ENCODE data around the gene GOLGA1.
A peak's percentile ranks its signal among the peaks of the same experiment; 100 is the strongest.

The GOLGA1 gene

DNA sequence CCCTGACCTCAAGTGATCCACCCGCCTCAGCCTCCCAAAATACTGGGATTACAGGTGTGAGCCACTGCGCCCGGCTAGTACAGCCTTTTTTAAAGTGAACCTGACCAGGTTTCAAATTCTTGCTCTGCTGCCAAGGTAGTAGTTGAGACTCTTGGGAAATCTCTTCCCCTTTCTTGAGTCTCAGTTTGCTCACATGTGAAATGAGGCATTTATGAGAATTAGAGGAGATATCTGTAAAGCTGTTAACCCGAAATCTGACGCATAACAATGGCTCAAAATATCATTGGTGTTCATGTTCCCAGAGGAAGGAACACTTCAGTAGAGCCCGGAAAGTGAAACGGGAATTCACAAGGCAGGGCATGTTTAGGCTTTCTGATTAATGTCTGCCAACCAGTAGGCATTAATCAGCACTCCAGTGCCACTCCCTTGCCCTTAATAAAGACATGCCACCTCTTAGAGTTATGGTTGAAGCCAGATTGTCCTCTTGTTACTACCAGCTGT lies 77.5 kb downstream of the GOLGA1 start:
- no peak overlapping the region for H3K9ac ChIP-seq (ENCODE audit: low read depth, low read length)
- H3K27me3 ChIP-seq (ENCODE audit: insufficient read depth, low read length): no peaks in the 10 kb centered on the region
- H3K36me3 ChIP-seq (ENCODE audit: insufficient read depth, low read depth, low read length): peaks cover 30% of the 10 kb centered on the region
- peaks cover 11% of the 10 kb centered on the region for H3K4me1 ChIP-seq (ENCODE audit: insufficient read depth, low read length)
- no peak overlapping the region for H3K27ac ChIP-seq (ENCODE audit: low read length)
- no peak overlapping the region for H3K4me3 ChIP-seq (ENCODE audit: low read length)
- H3K9me3 ChIP-seq (ENCODE audit: insufficient read depth, low read depth, low read length): no peaks in the 10 kb centered on the region

DNA sequence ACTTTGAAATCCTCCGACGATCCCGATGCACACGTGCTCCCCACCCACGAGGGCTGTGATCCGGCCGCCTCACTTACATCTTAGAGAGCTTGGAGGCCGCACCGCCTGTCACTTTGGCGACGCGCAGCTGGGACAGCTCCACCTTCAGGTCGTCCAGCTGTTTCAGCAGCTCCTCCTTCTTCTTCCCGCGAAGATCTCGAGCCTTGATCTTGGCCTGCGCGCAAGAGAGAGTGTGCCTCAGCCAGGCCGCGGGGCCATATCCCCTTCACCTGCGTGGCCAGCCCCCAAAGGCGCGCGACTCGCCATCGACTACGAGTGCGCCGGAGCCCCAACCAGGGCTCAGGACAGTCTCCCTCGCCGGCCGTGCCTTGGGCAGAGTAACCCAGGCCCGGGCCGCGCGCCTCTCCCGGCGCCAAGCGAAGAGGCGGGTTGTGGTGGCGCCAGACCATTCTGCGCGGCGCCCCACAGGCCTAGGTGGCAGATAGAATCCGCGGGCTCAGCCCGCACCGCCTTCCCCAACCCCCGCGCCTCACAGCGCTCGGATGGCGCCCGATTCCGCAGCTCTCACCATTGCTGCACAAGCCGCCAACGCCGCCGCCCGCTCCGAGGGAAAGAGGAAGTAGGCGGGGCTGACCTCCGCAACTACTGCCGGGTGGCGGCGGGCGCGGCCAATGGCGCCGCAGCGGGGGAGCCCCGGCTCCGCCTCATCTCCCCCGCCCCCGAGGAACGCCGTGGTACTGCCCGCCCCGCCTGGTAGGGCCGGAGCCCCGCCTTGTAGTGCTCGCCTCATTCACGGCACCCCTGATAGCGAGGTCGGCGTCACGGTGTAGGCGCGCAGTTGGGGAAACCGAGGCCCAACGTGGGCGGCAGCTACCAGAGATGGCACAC lies 79.3 kb downstream of the GOLGA1 start, which contains the start of the genes ARPC5L and RPL35:
Gene ARPC5L (plus strand): TSS at position 789 of the 888 bp plus-strand sequence. CDS start 7,161 bp downstream, outside the sequence.
Gene RPL35 (minus strand): TSS at position 616 of the 888 bp plus-strand sequence. CDS start 45 bp downstream, at position 571.
- H3K9me3 ChIP-seq (ENCODE audit: insufficient read depth, low read depth, low read length): no peaks in the 10 kb centered on the region
- no peaks in the 10 kb centered on the region for H3K27me3 ChIP-seq (ENCODE audit: insufficient read depth, low read length)
- peak within 1 kb of the TSS; percentile 96 for H3K9ac ChIP-seq (ENCODE audit: low read depth, low read length)
- H3K27ac ChIP-seq (ENCODE audit: low read length): peak within 1 kb of the TSS; percentile 83
- H3K36me3 ChIP-seq (ENCODE audit: insufficient read depth, low read depth, low read length): peaks cover 48% of the 10 kb centered on the region
- H3K4me3 ChIP-seq (ENCODE audit: low read length): peak within 1 kb of the TSS; percentile 94
- peaks cover 5% of the 10 kb centered on the region for H3K4me1 ChIP-seq (ENCODE audit: insufficient read depth, low read length)

DNA sequence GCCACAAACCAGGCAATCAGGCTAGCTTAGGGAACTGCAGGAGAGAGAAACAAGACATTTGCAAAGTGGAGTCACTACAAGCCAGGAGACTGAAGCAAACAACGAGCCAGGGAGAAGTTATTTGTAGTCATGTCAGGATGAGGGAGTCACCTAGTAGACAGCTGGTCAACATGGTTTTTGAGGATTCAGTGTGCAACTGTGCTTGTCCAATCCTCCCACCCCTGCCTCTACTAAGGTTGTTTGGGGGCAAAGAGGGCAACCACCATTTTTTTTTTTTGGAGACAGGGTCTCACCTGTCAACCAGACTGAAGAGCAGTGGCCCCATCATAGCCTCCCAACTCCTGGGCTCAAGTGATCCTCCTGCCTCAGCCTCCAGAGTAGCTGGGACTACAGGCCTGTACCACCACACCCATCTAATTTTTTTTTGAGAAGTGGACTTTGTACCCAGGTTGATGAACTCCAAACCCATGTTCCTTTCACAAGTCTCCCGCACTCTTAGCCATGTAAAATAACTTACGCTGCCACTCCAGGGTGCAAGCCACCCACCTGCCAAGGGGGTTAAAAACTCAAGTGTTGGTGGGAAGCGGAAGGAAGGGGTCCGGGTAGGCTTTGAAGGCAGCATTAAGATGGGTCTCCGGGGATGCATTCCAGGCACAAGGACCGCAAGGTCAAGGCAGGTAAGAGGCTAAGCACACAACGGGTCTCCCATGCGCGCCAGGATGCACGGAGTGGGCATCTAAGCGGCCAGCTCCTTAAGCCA lies 80.1 kb downstream of the GOLGA1 start:
- Histone ChIP-seq H3K9ac (ENCODE audit: low read depth, low read length) (peak overlapping the region; percentile 96), H3K9me3 (ENCODE audit: insufficient read depth, low read depth, low read length) (no peaks in the 10 kb centered on the region), H3K27me3 (ENCODE audit: insufficient read depth, low read length) (no peaks in the 10 kb centered on the region), H3K4me3 (ENCODE audit: low read length) (peak overlapping the region; percentile 94), H3K4me1 (ENCODE audit: insufficient read depth, low read length) (peaks cover 5% of the 10 kb centered on the region), H3K36me3 (ENCODE audit: insufficient read depth, low read depth, low read length) (peaks cover 48% of the 10 kb centered on the region), H3K27ac (ENCODE audit: low read length) (peak overlapping the region; percentile 83)

DNA sequence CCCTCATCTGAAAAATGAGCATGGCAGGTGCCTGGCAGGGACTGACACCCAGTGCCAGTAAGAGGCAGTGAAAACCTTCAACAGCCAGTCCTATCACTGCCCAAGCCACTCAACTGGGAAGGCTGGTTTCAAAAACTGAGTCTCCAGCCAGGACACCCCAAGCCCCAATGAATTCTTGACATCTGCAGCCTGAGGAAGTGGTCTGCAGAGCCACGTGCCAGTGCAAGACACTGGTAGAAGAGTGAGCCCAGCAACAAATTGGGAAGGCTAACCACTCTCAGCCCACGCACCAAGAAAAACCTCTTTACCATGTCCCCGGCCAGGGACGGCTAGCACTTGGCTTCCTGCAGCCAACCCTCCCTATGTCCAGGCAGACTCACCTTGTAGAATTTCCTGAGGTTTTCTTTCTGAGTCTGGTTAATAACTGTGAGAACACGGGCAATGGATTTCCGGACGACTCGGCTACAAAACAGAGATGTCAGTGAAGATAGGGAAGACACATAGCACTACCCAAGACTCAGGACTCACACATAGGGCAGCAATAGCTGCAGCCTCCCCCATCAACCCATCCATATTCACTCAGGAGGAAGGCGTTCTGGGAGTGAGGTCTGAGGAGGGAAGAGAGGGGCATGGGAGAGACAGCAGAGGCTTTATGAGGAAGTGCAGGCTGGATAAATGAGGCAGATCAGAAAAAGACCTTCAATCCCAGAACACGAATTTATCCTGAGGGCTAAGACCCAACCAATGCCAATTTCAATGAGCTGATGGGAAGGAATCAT lies 80.9 kb downstream of the GOLGA1 start:
- Histone ChIP-seq H3K4me3 (ENCODE audit: low read length) (peak overlapping the region; percentile 94), H3K9ac (ENCODE audit: low read depth, low read length) (peak overlapping the region; percentile 96), H3K27me3 (ENCODE audit: insufficient read depth, low read length) (no peaks in the 10 kb centered on the region), H3K27ac (ENCODE audit: low read length) (no peak overlapping the region), H3K9me3 (ENCODE audit: insufficient read depth, low read depth, low read length) (no peaks in the 10 kb centered on the region), H3K4me1 (ENCODE audit: insufficient read depth, low read length) (peaks cover 5% of the 10 kb centered on the region), H3K36me3 (ENCODE audit: insufficient read depth, low read depth, low read length) (peaks cover 48% of the 10 kb centered on the region)

DNA sequence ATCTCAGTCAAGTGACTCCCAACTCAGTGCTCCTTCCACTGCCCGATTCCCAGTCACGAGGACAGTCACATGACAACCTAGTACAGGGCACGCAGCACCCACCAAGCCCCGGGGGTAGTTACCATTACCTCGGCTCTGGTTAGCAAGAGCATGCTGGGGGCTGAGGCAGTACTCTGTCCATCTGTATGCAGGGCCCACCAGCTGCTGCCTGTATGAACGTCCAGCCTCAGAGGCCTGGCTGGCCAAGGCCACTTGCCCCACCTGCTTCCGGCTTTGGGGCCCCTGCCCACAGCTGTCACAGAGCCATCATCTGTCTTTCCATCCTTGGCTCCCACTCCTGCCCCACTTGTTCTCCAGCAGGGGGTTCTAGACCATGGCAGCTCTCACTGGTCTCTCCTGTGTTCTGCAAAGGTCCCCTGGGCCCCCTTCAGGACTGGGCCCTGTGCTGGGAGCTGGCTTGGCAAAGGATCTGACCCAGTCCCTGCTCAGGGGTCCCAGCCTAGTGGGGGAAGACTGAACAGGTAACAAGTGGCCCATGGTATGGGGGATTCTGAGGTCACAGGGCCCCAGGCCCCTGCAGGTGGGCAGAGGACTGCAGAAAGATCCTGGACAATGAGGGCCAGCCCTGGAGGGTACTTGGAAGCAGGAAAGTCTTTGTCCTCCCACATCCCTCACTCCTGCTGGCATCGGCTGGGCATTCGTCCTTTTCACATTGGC lies 82.4 kb downstream of the GOLGA1 start:
- 0 out of 2 replicates have a peak overlapping the region, but pooled peaks have one; percentile 94 for H3K4me3 ChIP-seq (ENCODE audit: low read length)
- no peak overlapping the region; the same call in 1 of the 2 replicates for H3K9ac ChIP-seq (ENCODE audit: low read depth, low read length)
- H3K27ac ChIP-seq (ENCODE audit: low read length): no peak overlapping the region
- peaks cover 48% of the 10 kb centered on the region for H3K36me3 ChIP-seq (ENCODE audit: insufficient read depth, low read depth, low read length)
- no peaks in the 10 kb centered on the region for H3K9me3 ChIP-seq (ENCODE audit: insufficient read depth, low read depth, low read length)
- no peaks in the 10 kb centered on the region for H3K27me3 ChIP-seq (ENCODE audit: insufficient read depth, low read length)
- peaks cover 5% of the 10 kb centered on the region for H3K4me1 ChIP-seq (ENCODE audit: insufficient read depth, low read length)

DNA sequence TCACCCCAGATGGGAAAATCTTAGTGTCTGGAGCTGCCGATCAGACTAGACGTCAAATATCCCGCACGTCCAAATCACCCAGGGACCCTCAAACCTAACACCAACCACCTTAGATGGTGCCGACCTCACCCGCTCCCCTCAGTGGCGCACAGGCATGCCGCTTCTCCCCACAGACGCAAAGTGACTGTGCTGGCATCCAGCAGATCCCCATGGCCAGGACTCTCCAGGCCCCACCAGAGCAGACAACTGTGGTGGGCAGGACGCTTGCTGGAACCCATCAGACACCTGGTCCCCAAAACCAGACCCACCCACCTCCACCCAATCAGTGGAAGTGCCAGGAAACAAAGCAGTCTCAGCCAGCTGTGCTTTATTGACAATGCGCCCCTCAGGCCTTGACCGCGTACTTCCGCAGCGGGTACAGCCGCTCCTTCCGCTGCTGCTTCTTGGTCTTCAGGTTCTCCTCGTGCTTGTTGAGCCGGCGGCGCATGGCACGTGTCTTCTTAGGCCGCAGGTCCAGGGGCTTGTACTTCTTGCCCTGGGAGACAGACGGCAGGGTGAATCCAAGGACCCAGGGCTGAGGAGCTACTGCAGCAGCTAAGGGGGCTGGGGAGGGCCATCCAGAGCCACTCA lies 83.2 kb downstream of the GOLGA1 start:
- H3K4me1 ChIP-seq (ENCODE audit: insufficient read depth, low read length): peaks cover 5% of the 10 kb centered on the region
- H3K9me3 ChIP-seq (ENCODE audit: insufficient read depth, low read depth, low read length): no peaks in the 10 kb centered on the region
- no peak overlapping the region for H3K9ac ChIP-seq (ENCODE audit: low read depth, low read length)
- no peak overlapping the region for H3K4me3 ChIP-seq (ENCODE audit: low read length)
- peaks cover 48% of the 10 kb centered on the region for H3K36me3 ChIP-seq (ENCODE audit: insufficient read depth, low read depth, low read length)
- H3K27ac ChIP-seq (ENCODE audit: low read length): no peak overlapping the region
- H3K27me3 ChIP-seq (ENCODE audit: insufficient read depth, low read length): no peaks in the 10 kb centered on the region

DNA sequence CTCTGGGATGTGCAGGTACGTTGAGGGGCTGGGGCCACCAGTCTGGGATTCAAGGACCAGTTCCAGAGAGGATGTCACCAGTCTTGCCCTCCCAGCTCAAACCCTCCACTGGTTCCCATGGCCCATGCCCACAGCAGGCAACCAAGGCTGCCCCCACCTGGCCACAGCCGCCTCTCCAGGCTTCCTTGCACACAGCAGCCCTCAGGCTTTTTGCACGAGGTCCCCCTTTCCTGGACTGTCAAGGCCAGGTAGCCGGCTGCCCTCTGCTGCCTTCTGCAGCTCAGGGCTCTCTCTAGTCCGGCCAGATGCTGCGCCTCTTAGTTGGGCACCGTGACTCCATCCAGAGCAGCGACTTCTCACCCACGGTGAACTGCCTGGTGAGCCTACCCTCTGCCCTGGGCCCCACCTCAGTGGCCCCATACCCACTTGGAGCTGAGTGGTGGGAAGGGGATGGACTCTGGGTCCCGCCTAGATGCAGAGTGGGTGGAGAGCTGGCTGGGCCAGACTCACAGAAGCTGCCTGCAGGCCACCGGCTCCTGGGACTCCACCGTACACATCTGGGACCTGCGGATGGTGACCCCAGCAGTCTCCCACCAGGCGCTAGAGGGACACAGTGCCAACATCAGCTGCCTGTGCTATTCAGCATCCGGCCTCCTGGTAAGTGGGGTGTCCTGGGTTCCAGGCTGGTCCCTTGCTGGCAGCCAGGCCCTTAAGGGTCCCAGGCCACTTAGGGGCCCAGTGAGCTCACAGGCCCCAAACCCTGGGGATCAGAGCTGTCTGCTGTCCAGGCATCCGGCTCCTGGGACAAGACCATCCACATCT lies 84.7 kb downstream of the GOLGA1 start:
- H3K27me3 ChIP-seq (ENCODE audit: insufficient read depth, low read length): no peaks in the 10 kb centered on the region
- peaks cover 5% of the 10 kb centered on the region for H3K4me1 ChIP-seq (ENCODE audit: insufficient read depth, low read length)
- no peak overlapping the region for H3K9ac ChIP-seq (ENCODE audit: low read depth, low read length)
- no peaks in the 10 kb centered on the region for H3K9me3 ChIP-seq (ENCODE audit: insufficient read depth, low read depth, low read length)
- H3K36me3 ChIP-seq (ENCODE audit: insufficient read depth, low read depth, low read length): peaks cover 46% of the 10 kb centered on the region
- H3K27ac ChIP-seq (ENCODE audit: low read length): no peak overlapping the region
- H3K4me3 ChIP-seq (ENCODE audit: low read length): no peak overlapping the region

DNA sequence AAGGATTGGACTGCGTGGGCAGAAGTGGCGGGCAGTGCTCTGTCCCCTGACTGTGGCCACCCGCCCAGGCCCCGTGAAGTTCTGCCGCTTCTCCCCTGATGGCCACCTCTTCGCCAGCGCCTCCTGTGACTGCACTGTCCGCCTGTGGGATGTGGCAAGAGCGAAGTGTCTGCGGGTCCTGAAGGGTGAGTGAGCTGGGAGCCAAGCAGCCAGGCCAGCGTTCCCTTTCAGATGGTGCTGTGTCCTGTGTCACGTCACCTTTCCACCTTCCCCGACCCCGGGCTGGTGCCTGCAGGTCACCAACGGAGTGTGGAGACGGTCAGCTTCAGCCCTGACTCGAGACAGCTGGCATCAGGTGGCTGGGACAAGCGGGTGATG lies 85.3 kb downstream of the GOLGA1 start:
- no peak overlapping the region for H3K4me3 ChIP-seq (ENCODE audit: low read length)
- no peak overlapping the region for H3K27ac ChIP-seq (ENCODE audit: low read length)
- H3K9ac ChIP-seq (ENCODE audit: low read depth, low read length): no peak overlapping the region
- no peaks in the 10 kb centered on the region for H3K9me3 ChIP-seq (ENCODE audit: insufficient read depth, low read depth, low read length)
- peaks cover 40% of the 10 kb centered on the region for H3K36me3 ChIP-seq (ENCODE audit: insufficient read depth, low read depth, low read length)
- no peaks in the 10 kb centered on the region for H3K27me3 ChIP-seq (ENCODE audit: insufficient read depth, low read length)
- H3K4me1 ChIP-seq (ENCODE audit: insufficient read depth, low read length): peaks cover 3% of the 10 kb centered on the region

DNA sequence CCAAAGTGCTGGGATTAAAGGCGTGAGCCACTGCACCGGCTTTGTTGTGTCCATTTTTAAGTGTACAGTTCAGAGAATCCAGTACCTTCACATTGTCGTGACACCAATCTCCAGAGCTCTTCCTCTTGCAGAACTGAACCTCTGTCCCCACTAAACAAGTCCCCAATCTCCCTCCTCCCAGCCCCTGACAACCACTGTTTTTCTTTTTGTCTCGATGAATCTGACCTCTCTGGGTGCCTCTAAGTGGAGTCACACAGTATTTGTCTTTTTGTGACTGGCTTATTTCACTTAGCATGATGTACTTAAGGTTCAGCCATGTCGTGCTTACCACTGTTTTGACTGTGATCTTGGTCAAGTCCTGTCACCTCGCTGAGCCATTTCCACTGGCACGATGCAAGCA lies 86.1 kb downstream of the GOLGA1 start:
- H3K4me1 ChIP-seq (ENCODE audit: insufficient read depth, low read length): no peaks in the 10 kb centered on the region; the same call in 1 of the 2 replicates
- no peak overlapping the region for H3K27ac ChIP-seq (ENCODE audit: low read length)
- H3K27me3 ChIP-seq (ENCODE audit: insufficient read depth, low read length): no peaks in the 10 kb centered on the region
- H3K9me3 ChIP-seq (ENCODE audit: insufficient read depth, low read depth, low read length): no peaks in the 10 kb centered on the region
- H3K9ac ChIP-seq (ENCODE audit: low read depth, low read length): no peak overlapping the region
- H3K36me3 ChIP-seq (ENCODE audit: insufficient read depth, low read depth, low read length): peaks cover 32% of the 10 kb centered on the region
- H3K4me3 ChIP-seq (ENCODE audit: low read length): no peak overlapping the region

DNA sequence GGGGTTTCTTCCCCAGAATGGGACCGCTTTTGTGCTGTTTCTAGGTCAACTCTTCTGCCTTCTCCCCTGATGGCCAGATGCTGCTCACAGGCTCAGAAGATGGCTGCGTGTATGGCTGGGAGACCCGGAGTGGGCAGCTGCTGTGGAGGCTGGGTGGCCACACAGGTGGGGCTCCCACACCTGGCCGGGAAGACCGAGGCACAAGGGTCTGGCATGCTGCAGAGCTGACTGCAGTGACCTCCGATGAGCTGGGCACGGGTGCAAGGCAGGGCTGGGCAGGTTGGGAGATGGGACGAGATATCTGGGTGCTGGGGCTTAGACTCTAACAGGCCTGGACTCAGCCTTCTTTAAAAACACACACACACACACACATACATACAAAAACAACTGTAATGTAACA lies 86.7 kb downstream of the GOLGA1 start:
- Histone ChIP-seq H3K27ac (ENCODE audit: low read length) (no peak overlapping the region), H3K4me1 (ENCODE audit: insufficient read depth, low read length) (no peaks in the 10 kb centered on the region; the same call in 1 of the 2 replicates), H3K27me3 (ENCODE audit: insufficient read depth, low read length) (no peaks in the 10 kb centered on the region), H3K4me3 (ENCODE audit: low read length) (no peak overlapping the region), H3K9ac (ENCODE audit: low read depth, low read length) (no peak overlapping the region), H3K36me3 (ENCODE audit: insufficient read depth, low read depth, low read length) (peaks cover 26% of the 10 kb centered on the region), H3K9me3 (ENCODE audit: insufficient read depth, low read depth, low read length) (no peaks in the 10 kb centered on the region)
